GM19395 (cell line): Measurements from ENCODE around the gene HCLS1.
"Not testable (repeated sequence)": the region's sequence is repeated elsewhere in the genome, so short reads cannot be mapped to it uniquely, and the experiment has no call there.

Experiments used
- ATAC-seq: cut with Tn5 transposase; IDR thresholded peaks from one replicate; pipeline ENCODE4 v1.9.1; 2021; ENCODE audit warnings: mild to moderate bottlenecking, moderate library complexity; ENCODE audit not compliant: unreplicated experiment

The HCLS1 gene, protein sequence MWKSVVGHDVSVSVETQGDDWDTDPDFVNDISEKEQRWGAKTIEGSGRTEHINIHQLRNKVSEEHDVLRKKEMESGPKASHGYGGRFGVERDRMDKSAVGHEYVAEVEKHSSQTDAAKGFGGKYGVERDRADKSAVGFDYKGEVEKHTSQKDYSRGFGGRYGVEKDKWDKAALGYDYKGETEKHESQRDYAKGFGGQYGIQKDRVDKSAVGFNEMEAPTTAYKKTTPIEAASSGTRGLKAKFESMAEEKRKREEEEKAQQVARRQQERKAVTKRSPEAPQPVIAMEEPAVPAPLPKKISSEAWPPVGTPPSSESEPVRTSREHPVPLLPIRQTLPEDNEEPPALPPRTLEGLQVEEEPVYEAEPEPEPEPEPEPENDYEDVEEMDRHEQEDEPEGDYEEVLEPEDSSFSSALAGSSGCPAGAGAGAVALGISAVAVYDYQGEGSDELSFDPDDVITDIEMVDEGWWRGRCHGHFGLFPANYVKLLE

DNA sequence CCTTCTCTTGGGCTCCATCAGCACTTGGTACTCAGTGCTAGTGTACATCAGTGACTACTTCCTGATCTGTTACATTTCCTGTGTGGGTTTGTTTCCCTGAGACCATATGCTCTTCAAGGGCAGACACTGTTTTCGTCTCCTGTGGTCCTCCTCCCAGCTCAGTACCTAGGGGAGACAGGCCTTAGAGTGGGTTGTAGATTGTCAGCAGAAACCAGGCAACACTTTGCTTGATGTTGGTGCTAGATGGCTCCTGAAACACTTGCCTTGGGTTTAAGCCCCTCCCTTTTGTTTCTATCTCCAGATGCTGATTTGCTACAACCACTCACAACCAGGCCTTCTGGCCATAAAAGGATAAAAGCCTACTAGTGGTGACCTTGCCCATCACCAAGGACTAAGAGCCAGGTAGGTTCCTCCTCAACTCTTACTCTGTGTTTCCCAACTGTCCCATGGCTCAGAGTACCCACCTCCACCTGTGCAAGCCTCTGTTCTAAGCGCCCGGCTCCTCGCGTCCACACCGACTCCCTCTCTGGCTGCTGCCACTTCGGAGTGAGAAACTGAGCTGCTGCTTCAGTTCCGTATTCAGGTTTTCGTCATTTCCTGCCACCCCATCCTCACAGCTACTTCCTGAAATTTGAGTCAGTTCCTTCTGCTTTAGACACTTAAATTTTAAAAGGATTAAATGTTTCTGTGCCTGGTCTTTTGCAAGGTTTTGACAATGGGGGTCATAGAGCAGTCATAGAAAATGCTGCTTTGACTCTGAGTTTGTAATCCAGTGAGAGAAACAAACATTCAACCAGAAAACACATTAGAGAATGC, at the start of gene HCLS1:
Gene HCLS1, minus strand, starts transcription at position 548 of the 816 bp plus-strand sequence. CDS start 2,556 bp downstream, outside the sequence.
- peak; percentile 88 for ATAC-seq

DNA sequence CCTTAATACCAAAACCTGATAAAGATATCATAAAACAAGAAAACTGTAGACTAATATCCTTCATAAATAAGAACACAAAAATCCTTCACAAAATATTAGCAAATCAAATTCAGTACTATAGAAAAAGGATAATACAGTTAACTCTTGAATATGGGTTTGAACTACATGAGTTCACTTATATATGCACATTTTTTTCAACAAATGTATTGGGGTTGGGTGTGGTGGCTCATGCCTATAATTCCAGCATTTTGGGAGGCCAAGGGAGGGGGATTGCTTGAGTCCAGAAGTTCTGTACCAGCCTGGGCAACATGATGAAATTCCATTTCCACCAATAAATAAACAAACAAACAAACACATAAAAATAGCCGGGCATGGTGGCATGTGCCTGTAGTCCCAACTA, 49.6 kb upstream of the HCLS1 start:
- ATAC-seq: no peak

DNA sequence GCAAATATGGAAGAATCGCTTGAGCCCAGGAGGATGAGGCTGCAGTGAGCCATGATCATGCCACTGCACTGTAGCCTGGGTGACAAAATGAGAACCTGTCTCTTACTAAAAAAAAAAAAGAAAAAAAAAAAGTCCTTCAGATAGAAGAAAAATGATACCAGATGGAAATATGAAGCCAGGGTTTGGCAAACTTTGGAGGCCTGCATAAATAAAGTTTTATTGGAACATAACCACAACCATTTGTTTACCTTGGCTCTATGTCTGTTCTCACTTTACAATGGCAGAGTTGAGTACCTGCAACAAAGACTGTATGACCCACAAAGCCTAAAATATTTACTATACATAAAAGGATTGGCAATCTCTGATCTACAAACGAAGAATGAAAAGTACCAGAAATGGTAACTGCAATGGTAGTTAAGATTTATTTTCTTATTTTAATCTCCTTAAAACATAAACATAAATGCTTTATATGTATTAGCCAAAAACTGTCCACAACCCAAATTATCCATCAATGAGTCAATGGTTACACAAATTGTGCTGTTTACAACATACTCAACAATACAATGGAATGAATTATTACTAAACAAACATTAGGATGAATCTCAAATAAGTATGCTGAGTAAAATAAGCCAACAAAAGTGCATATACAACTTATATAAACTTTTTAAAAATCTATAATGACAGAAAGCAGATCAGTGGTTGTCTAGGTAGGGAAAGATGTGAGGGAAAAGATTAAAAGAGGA, 47.0 kb upstream of the HCLS1 start:
- no peak for ATAC-seq

DNA sequence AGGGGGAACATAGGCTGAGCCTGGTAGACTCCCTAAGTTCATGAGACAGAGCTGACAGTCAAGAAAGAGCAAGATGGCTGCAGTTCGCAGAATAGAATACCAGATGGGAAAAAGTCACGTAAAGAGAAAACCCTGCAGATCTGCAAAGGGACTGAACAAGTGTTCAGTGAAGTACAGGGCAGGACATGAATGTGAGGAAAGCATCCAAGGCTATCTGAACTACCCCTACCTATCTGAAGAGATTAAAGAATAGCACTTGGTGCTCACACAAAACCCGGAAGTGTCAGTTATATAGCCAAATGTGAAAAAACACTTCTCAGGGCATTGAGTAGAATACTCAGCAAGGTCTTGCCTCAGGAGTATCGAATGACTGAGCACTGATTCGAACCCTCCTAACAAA, 44.8 kb upstream of the HCLS1 start:
- ATAC-seq: no peak

DNA sequence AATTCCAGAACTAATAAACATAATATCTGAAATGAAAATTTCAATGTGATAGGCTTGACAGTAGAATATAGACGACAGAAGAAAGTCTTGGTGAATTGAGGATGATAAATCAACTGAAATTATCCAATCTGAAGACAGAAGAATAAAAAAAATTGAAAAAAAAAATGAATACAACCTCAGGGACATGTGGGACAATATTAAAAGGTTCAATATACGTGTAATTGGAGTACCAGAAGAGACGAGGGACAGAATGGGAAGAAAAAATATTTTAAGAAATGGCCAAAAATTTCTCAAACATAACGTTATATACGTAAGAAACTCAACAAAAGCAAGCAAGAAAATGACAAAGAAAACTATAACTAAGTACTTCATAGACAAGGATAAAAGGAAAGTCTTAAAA, 43.3 kb upstream of the HCLS1 start:
- no peak for ATAC-seq

DNA sequence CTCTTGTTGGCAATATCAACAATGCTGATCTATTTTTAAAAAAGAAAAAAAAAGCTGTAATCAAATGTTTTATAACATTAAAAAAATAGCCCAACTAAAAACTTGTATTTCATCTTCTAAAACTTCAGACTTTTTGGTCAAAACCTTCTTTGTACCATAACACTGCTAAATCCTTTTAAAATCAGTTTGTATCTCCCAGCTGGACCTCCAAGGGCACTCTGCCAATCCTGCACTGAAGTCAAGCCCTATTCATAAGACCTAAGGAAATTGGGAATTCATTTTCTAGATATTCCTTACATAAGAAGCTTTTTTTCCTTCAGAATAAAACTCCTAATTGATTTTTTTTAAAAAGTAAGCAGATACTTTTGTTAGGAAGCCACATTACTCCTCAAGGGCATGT, 38.2 kb upstream of the HCLS1 start:
- ATAC-seq: no peak

DNA sequence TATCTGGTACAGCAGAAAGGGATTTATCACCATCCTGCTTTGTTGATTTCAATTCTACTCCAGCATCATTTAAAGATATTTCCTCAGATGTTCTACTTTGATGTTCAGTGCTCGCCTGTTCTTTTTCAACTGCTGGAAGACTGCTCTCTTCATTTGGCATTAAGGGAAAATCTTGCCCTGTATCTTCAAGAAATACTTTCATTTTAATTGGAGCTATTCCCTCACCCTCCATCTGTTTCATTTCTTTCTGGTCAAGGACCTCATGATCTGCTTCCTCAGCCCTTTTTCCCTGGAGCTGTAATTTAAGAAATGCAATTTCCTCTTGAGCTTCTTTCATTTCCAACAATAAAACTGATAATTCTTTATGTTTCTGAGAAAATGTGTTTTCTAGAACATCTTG, 37.8 kb upstream of the HCLS1 start:
- no peak for ATAC-seq

DNA sequence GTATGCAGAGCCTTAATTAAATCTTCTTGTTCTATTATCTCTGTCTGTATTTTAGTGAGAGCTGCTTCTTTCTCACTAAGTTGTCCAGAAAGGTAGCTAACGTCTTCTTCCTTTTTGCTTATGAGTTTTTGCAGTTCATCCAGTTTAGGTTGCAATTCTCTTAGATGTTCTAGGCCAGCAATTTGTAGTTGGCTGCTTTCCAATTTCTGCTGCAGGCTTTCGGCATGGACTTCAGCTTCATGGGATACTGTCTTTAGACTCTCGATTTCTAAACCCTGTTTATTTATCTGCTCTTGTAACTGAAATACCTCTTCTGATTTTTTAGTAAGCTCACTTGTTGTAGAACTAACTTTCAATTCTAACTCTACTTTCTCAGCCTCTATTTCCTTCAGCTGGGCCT, 35.5 kb upstream of the HCLS1 start:
- no peak for ATAC-seq

DNA sequence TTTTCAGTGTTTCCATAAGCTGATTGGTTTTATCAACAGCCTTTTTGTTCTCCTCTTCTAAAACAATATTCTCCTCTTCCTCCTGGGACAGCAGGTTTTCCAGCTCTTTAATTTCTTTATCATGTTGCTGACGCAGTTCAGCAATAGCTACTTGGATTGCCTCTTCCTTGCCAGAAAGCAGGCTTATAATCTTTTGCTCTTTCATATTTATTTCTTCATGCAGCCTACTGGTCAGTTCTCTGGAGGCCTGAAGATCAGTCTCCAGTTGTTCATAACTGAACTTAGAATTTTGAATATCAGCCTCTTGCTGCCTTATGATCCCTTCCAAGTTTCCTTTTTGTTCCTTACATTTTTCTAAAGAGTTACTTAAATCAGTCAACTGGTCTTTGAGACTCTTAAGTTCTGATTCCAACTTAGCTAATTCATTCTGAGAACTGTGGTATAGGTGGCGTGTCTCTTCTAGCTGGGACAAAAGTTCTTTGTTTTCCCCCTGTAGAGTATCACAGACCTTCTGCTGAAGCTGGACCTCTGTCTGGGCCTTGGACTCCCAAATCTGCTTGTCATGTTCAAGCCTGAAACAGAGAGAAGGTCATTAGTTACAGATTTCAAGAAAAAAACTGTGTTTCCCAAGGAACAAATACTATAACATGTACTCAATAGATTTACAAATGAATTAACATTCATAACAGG, 31.5 kb upstream of the HCLS1 start:
- ATAC-seq: no peak

DNA sequence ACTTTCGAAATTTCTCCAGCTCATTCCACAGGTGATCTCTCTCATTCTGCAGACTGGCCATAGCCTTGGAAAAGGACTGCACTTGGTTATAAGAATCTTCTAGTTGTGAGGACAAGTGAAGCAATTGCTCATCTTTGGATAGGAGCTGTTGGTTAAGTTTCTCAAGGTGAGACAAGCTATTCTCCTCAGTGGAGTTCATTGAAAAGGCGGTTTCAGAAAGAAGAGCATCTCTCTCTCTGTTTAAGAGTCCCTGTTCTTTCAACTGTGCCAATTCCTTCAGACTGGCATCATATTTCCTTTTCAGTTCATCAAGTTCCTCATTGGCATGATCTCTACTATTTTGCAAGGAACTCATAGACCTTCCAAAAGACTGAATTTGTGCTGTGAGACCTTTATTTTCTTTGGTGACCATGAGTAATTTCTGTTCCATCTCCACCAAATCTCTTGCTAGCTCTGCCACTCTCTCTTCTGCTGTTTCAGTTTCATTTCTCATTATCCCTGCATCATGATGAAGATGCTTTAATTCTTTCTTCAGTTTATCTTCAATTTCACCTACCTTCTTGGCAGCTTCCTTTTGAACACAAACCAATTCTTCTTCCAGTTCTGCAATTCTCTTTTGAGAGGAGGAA, 30.2 kb upstream of the HCLS1 start:
- ATAC-seq: peak; percentile 92

DNA sequence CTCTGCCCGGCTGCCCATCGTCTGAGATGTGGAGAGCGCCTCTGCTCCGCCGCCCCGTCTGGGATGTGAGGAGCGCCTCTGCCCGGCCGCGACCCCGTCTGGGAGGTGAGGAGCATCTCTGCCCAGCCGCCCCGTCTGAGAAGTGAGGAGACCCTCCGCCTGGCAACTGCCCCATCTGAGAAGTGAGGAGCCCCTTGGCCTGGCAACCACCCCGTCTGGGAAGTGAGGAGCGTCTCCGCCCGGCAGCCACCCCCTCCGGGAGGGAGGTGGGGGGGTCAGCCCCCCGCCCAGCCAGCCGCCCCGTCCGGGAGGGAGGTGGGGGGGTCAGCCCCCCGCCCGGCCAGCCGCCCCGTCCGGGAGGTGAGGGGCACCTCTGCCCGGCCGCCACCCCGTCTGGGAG, 28.0 kb upstream of the HCLS1 start:
- ATAC-seq: not testable (repeated sequence)

DNA sequence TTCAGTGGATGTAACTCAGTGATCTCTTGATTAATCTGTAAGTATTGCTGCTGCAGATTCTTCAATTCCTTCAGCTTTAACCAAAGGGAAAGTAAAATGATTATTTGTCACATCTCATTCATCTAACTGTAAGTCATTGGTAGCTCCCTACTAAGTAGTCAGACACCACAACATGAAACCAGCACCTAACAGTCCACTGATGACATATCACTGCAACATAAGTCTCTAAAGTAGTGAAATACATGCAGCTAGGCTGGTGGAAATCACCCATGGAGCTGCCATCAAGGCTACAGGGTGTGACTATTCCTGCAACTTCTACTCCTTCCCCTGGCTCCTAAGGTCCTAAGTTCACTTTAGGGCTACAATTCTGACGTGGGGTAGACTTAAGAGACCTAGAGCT, 21.1 kb upstream of the HCLS1 start:
- ATAC-seq: no peak

DNA sequence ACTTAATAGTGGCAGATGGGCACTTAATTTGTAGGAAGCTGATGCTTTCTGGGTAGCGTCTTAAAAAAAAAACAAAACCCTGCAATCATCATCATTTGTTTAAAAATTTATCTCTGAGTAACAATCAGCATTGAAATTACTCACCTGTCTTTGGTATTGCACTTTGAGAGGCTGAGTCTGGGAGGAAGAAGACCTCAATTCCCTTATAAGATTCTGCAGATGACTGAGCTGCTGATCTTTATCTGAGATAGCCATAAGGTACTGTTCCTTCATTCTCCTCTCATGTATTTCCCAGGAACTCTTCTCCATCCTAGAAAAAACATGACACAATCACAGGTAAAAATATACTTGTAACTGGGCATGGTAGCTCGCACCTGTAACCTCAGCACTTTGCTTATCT, 16.4 kb upstream of the HCLS1 start:
- ATAC-seq: no peak

DNA sequence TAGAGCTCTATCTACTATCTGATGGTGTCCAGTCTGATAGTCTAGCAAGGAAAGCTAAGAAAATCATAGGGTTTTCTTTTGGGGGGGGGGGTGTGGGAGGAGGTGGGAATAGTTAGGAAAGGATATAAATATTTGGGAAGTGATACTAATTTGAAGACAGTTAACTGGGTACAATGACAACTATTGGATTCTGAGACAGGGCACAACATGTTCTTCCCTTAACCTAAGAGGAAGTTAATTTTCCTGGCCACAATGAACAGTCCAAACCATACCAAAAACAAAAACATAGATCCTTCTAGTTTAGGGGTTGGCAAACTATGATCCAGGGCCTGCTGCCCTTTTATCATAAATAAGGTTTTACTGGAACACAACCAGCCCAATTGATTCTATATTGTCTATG, 10.0 kb upstream of the HCLS1 start:
- ATAC-seq: no peak

DNA sequence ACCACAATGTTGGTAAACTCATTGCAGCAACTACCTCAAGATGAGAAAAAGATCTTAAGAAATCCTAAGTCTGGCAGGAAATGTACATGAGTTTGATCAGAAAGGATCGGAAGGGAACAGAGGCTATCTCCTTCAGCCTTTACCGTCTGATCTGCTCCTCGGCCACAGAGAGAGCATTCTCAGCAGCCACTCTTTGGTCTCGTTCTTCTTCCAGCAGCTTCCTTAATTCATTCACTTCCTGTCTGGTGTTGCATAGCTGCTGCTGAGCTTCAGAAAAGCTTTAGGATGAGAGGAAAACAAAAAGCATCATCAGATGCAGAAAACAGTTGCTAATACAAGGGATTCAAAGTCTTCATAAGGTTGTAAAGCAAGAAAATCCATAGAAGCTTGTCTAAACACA, 6.6 kb upstream of the HCLS1 start:
- ATAC-seq: no peak

DNA sequence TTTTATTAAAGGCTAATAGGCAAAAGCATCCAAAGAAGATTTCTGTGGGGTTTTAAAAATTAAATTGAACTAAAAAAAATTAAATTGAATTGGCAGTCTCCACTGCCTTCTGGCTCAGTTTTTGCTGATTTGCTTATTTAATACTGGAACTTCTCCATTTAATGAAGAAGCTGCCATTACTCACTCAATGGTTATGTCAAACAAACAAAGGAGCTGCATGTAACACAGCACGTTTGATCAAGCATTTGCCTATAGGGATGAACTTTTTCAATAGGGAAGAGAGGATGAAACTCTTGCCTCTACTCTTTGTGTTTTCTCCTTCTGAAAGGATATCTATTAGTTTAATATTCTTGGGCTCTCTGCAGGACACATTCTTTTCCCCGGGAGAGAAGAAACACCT, 4.8 kb upstream of the HCLS1 start:
- ATAC-seq: no peak

DNA sequence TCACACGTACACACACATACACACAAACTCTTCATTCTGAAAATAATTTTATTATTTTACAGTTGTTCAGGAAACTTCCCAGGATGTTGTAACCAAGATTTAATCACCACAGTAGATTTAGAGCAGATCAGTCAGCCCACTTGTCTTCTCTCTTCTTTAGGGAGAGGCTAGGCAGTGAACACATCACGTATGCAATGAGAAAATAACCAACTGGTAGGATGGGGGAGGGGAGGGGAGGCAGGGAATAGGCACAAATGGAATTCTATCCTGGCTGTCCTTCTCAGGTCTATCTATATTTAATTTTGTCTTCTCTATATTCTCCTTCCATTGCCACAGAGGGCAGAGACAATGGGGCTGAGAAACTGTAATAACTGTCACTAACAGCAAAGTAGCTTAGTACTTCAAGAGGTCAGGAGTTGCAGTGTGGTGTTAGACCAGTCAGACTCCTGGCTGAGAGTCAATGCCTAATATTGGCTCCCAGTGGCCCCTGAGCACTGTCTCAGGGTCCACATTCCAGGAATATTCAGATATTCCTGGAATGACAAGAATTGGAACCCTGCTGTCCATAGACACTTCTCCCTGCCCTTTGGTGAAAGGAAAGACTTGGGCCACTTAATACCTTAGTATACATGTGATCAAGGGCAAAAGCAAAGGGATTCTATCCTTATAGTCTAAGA, 2.6 kb upstream of the HCLS1 start:
- no peak for ATAC-seq

DNA sequence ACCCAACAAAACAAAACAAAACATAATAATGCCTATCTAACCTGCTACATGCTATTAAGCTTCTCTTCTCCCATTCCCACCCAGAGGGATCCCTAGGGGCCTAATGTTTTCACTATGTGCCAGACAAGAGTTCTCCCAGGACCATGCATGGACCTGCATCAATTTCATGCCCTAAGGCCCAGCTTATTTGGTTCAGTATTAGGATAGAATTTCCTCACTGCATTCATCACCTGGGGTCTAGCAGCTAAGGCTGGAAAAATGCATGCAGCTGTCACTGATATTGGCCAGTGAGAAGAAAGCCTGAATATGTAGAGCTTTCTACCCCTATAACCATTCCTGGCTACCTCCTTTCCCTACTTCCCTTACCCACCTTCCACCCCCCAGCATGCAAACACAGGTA, 2.0 kb upstream of the HCLS1 start:
- ATAC-seq: no peak

DNA sequence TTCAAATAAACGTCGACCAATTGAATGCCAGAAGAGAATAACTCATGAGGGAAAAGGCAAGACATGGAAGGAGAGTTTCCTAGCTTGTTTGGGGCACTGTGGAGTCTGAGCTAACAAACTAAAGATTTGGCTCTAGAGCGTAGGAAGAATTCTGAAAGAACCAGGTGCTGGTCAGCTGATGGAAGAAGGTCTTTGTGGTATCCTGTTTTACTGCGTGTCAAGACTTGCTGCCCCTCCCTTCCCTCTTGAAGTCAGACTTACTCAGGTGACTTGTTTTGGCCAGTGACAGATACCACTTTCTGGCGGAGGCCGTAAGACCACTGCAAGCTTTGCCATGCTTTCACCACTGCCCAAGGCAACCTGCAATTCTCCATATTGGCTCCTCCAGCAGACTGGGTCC, 673 bp upstream of the HCLS1 start:
- ATAC-seq: no peak

DNA sequence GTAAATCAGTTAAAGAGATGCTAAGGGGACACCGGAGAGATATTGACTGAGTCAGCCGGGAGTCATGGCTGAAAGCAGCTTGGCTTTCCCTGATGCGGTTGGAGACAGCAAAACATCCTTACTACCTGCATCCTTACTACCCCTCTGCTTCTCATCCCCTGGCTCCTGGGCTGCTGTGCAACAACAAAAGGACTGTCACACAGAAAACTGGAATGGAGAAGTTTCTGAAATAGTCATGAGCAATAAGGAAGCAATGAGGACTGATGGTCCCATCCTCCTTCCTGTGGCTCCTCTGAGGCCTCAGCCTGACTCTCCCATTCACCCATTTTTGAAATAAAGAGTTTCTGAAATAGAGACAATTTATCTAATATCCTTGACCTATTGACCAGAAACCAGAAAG, 1.1 kb downstream of the HCLS1 start:
- ATAC-seq: no peak
